Peyer's patch (tissue), 4 donors: ENCODE data around the gene SMYD3. TPM values are rescaled to one million over a fixed set of nuclear protein-coding genes. Genes with fewer than 3 reads are reported as not detected.

Experiments used
- DNase-seq, 3 donors: peaks; one replicate each; pipeline ENCODE4 v3.0.0-alpha.2; 2017 to 2019
- H3K27ac ChIP-seq, 4 donors: fragments of 200-600 bp; sonication (generic); one replicate each; pipeline ENCODE4 v1.5.1; 2016 to 2019
- H3K27me3 ChIP-seq, 2 donors: fragments of 200-600 bp; sonication (generic); one replicate each; pipeline ENCODE4 v1.5.1; 2019
- H3K36me3 ChIP-seq, 3 donors: fragments of 200-600 bp; sonication (generic); one replicate each; pipeline ENCODE4 v1.5.1; 2016 to 2019
- H3K4me1 ChIP-seq, 4 donors: fragments of 200-600 bp; sonication (generic); one replicate each; pipeline ENCODE4 v1.5.1; 2016 to 2019
- H3K4me3 ChIP-seq, 4 donors: fragments of 200-600 bp; sonication (generic); 1 replicate in 3 of 4; 2 replicates in 1 of 4; pipeline ENCODE4 v1.5.1; 2016 to 2019; ENCODE audit warnings: mild to moderate bottlenecking in 1 of 4
- H3K9me3 ChIP-seq, 4 donors: fragments of 200-600 bp; sonication (generic); one replicate each; pipeline ENCODE4 v1.5.1; 2016 to 2019; ENCODE audit warnings: mild to moderate bottlenecking in 1 of 4
- CTCF ChIP-seq, 6 experiments: fragments of 450-650 bp in 4 of 6; fragments of 200-600 bp in 2 of 6; sonication (generic) in 1 of 6; IDR thresholded peaks; one replicate each; pipeline ENCODE4 v1.5.1; 2017 to 2019; ENCODE audit warnings: antibody characterized with exemption in 6 of 6, mild to moderate bottlenecking in 3 of 6, moderate library complexity in 1 of 6
- POLR2A ChIP-seq, 2 donors: fragments of 450-650 bp; IDR thresholded peaks; one replicate each; pipeline ENCODE4 v1.5.1; 2017; ENCODE audit warnings: antibody characterized with exemption in 2 of 2, mild to moderate bottlenecking in 2 of 2, moderate library complexity in 2 of 2
- total RNA-seq, 4 donors: library from RNA; depleted of rRNA; stranded (reverse); fragments of >200 nt; gene quantifications; one replicate each; pipeline ENCODE4 v1.1.0, GENCODE V29; 2016

SMYD3 gene
- total RNA-seq, 4 donors from 2014 or later = 19.8 to 55.3 (median 26.9) TPM

DNA sequence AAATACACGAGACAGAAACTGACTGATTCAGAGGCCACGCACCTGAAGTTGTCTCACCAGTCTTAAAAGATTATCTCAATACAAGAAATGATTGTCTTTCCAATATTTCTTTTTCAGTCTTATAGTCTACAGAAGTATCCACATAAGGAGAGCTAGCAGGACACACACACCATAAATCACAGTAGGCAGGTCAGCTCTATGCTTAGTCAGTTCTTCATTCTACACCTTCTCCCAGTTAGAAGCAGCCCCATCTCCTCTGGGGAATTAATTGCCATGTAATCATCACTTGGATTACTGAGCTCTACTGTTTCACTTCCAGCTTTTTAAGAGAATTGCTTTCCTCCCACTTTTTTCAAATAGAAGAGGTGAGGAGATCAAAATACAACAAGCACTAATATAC, 59.6 kb downstream of the SMYD3 start:
- TF ChIP-seq POLR2A (IDR thresholded peaks at IDR 0.05) (no peak), CTCF (IDR thresholded peaks at IDR 0.05) (no peak)

DNA sequence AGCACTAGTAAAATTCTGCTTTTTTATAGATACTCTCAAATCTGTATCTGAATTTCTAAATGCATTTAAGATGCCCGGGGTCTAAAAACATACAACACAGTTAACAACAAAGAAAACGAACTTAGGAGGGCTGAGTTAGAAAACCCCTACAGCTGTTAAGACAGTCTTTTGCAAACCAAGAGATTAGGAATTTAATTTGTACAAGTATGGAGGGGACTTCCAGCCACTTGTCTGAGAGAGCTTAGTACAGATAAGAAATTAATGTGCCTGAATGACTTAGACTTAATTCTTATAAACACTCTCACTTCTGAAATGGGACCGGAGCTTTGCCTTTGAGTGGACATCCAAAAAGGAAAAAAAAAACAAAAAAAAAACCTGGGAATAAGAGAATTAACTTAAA, 61.6 kb downstream of the SMYD3 start:
- H3K27me3 ChIP-seq = no peaks in the 10 kb centered on the region
- TF ChIP-seq POLR2A (IDR thresholded peaks at IDR 0.05) = no peak
- no peak for TF ChIP-seq CTCF (IDR thresholded peaks at IDR 0.05)
- H3K27ac ChIP-seq = no peak overlapping the region
- no peak overlapping the region for H3K4me3 ChIP-seq
- H3K36me3 ChIP-seq = no peaks in the 10 kb centered on the region
- H3K9me3 ChIP-seq = no peaks in the 10 kb centered on the region
- no peak for DNase-seq
- H3K4me1 ChIP-seq = no peaks in the 10 kb centered on the region

More for the DNA sequence above, 59.6 kb downstream of the SMYD3 start:
- H3K4me1 ChIP-seq = no peaks in the 10 kb centered on the region
- no peaks in the 10 kb centered on the region for H3K27me3 ChIP-seq
- DNase-seq = no peak
- no peaks in the 10 kb centered on the region for H3K9me3 ChIP-seq
- no peak overlapping the region for H3K27ac ChIP-seq
- H3K4me3 ChIP-seq = no peak overlapping the region
- no peaks in the 10 kb centered on the region for H3K36me3 ChIP-seq

- no peak for DNase-seq
- no peak overlapping the region for H3K4me3 ChIP-seq
- H3K27me3 ChIP-seq = no peaks in the 10 kb centered on the region
- no peaks in the 10 kb centered on the region for H3K4me1 ChIP-seq
- TF ChIP-seq CTCF (IDR thresholded peaks at IDR 0.05) = no peak
- TF ChIP-seq POLR2A (IDR thresholded peaks at IDR 0.05) = no peak
- no peaks in the 10 kb centered on the region for H3K9me3 ChIP-seq
- H3K27ac ChIP-seq = no peak overlapping the region
- no peaks in the 10 kb centered on the region for H3K36me3 ChIP-seq
These were observed 62.5 kb downstream of the SMYD3 start for GRCh38 chr1:246444617-246445016.

- Histone ChIP-seq H3K27ac (no peak overlapping the region), H3K36me3 (no peaks in the 10 kb centered on the region), H3K4me1 (no peaks in the 10 kb centered on the region), H3K9me3 (no peaks in the 10 kb centered on the region), H3K4me3 (no peak overlapping the region), H3K27me3 (no peaks in the 10 kb centered on the region)
- TF ChIP-seq CTCF (IDR thresholded peaks at IDR 0.05) = no peak
- no peak for TF ChIP-seq POLR2A (IDR thresholded peaks at IDR 0.05)
- no peak for DNase-seq
These were observed 69.1 kb downstream of the SMYD3 start for GRCh38 chr1:246437961-246438360.

GRCh38 chr1:246435421-246436041, 71.5 kb downstream of the SMYD3 start:
- Histone ChIP-seq H3K36me3 (no peaks in the 10 kb centered on the region), H3K4me3 (no peak overlapping the region), H3K27ac (no peak overlapping the region), H3K9me3 (no peaks in the 10 kb centered on the region), H3K4me1 (no peaks in the 10 kb centered on the region), H3K27me3 (no peaks in the 10 kb centered on the region)
- no peak for DNase-seq
- TF ChIP-seq CTCF (IDR thresholded peaks at IDR 0.05) (no peak), POLR2A (IDR thresholded peaks at IDR 0.05) (no peak)

DNA sequence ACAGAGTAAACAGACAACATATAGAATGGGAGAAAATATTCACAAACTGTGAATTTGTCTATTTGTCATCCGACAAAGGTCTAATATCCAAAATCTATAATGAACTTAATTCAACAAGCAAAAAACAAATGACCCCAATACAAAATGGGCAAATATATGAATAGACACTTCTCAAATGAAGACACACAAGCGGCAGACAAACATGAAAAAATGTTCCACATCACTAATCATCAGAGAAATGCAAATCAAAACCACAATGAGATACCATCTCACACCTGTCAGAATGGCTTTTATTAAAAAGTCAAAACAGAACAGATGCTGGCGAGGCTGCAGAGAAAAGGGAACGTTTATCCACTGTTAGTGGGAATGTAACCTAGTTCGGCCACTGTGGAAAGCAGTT, 72.7 kb downstream of the SMYD3 start:
- no peaks in the 10 kb centered on the region for H3K9me3 ChIP-seq
- H3K27ac ChIP-seq = no peak overlapping the region
- H3K4me3 ChIP-seq = no peak overlapping the region
- no peaks in the 10 kb centered on the region for H3K36me3 ChIP-seq
- no peaks in the 10 kb centered on the region for H3K27me3 ChIP-seq
- no peak for TF ChIP-seq CTCF (IDR thresholded peaks at IDR 0.05)
- no peak for TF ChIP-seq POLR2A (IDR thresholded peaks at IDR 0.05)
- H3K4me1 ChIP-seq = no peaks in the 10 kb centered on the region
- no peak for DNase-seq
